D341Med (cell line): ENCODE measurements around the gene SBK1.
A peak's percentile ranks its signal among the peaks of the same experiment; 100 is the strongest.

ENCODE experiments used
- DNase-seq: peaks from one replicate; pipeline ENCODE4 v3.0.0; 2012; ENCODE audit warnings: low spot score

SBK1 gene

GRCh38 chr16:28282045-28282444, 10.3 kb upstream of the SBK1 start:
- DNase-seq: no peak

- DNase-seq: no peak
These were observed 9.2 kb upstream of the SBK1 start for GRCh38 chr16:28283173-28283572.

GRCh38 chr16:28283798-28284577, 8.3 kb upstream of the SBK1 start:
- no peak for DNase-seq

GRCh38 chr16:28285649-28286048, 6.7 kb upstream of the SBK1 start:
- DNase-seq: no peak

GRCh38 chr16:28288114-28288513, 4.2 kb upstream of the SBK1 start:
- DNase-seq: no peak

GRCh38 chr16:28289048-28289447, 3.3 kb upstream of the SBK1 start:
- DNase-seq: no peak

- no peak for DNase-seq
These were observed 2.1 kb upstream of the SBK1 start for GRCh38 chr16:28289939-28290858.

- no peak for DNase-seq
These were observed 1.5 kb upstream of the SBK1 start for GRCh38 chr16:28290859-28291254.

GRCh38 chr16:28292731-28293600, 641 bp downstream of the SBK1 start:
- peak; percentile 50 for DNase-seq

- no peak for DNase-seq
These were observed 1.3 kb downstream of the SBK1 start for GRCh38 chr16:28293601-28293960.

GRCh38 chr16:28294201-28294600, 1.9 kb downstream of the SBK1 start:
- no peak for DNase-seq

- no peak for DNase-seq
These were observed 3.0 kb downstream of the SBK1 start for GRCh38 chr16:28295276-28295675.

- DNase-seq: no peak
These were observed 5.0 kb downstream of the SBK1 start for GRCh38 chr16:28297308-28297707.

GRCh38 chr16:28297784-28298510, 5.6 kb downstream of the SBK1 start:
- no peak for DNase-seq

- DNase-seq: peak; percentile 56
These were observed 6.2 kb downstream of the SBK1 start for GRCh38 chr16:28298511-28298878.

- DNase-seq: no peak
These were observed 8.0 kb downstream of the SBK1 start for GRCh38 chr16:28300327-28300726.

GRCh38 chr16:28301154-28301553, 8.8 kb downstream of the SBK1 start:
- DNase-seq: no peak

GRCh38 chr16:28301620-28302019, 9.3 kb downstream of the SBK1 start:
- DNase-seq: no peak

- DNase-seq: no peak
These were observed 10.8 kb downstream of the SBK1 start for GRCh38 chr16:28303132-28303531.

GRCh38 chr16:28304214-28304613, 11.9 kb downstream of the SBK1 start:
- DNase-seq: no peak

- DNase-seq: no peak
These were observed 15.6 kb downstream of the SBK1 start for GRCh38 chr16:28307936-28308335.
